ENCODE measurements around the gene ABCA2. TPM values are rescaled to one million over a fixed set of nuclear protein-coding genes. Genes with fewer than 3 reads are reported as not detected.

The ABCA2 gene
- total RNA-seq, 1 experiment from 2014 or later: 25.0 TPM

Other genes starting within 250 kb of the ABCA2 start
- gene TMEM141, start 236.9 kb downstream of the ABCA2 start, total RNA-seq (2014; rRNA removed; shearing (Covaris generic)): 24.0 and 27.6 TPM in 2 replicates
- 1.7 and 1.8 TPM in 2 replicates for gene CCDC183, start 231.9 kb downstream of the ABCA2 start, total RNA-seq (2014; rRNA removed; shearing (Covaris generic))
- 59.4 and 69.4 TPM in 2 replicates for gene RABL6, start 220.3 kb downstream of the ABCA2 start, total RNA-seq (2014; rRNA removed; shearing (Covaris generic))
- 2.6 and 2.7 TPM in 2 replicates for gene AJM1, start 185.8 kb downstream of the ABCA2 start, total RNA-seq (2014; rRNA removed; shearing (Covaris generic))
- gene PHPT1, start 178.8 kb downstream of the ABCA2 start, total RNA-seq (2014; rRNA removed; shearing (Covaris generic)): 132 and 134 TPM in 2 replicates
- 4.4 and 4.5 TPM in 2 replicates for gene MAMDC4, start 175.9 kb downstream of the ABCA2 start, total RNA-seq (2014; rRNA removed; shearing (Covaris generic))
- gene EDF1, start 161.9 kb downstream of the ABCA2 start, total RNA-seq (2014; rRNA removed; shearing (Covaris generic)): 309 and 321 TPM in 2 replicates
- 12.1 and 17.9 TPM in 2 replicates for gene TRAF2, start 141.7 kb downstream of the ABCA2 start, total RNA-seq (2014; rRNA removed; shearing (Covaris generic))
- gene FBXW5, start 83.5 kb downstream of the ABCA2 start, total RNA-seq (2014; rRNA removed; shearing (Covaris generic)): 93.0 and 112 TPM in 2 replicates
- 0.92 TPM in 1 of 2 replicates, not detected in the other for gene C8G, start 83.0 kb downstream of the ABCA2 start, total RNA-seq (2014; rRNA removed; shearing (Covaris generic))
- 1.2 and 1.5 TPM in 2 replicates for gene LCN12, start 76.0 kb downstream of the ABCA2 start, total RNA-seq (2014; rRNA removed; shearing (Covaris generic))
- gene PTGDS, start 50.7 kb downstream of the ABCA2 start, total RNA-seq (2014; rRNA removed; shearing (Covaris generic)): not detected in 2 replicates
- not detected in 2 replicates for gene LCNL1, start 45.2 kb downstream of the ABCA2 start, total RNA-seq (2014; rRNA removed; shearing (Covaris generic))
- gene PAXX, start 35.8 kb downstream of the ABCA2 start, total RNA-seq (2014; rRNA removed; shearing (Covaris generic)): 35.4 and 39.4 TPM in 2 replicates
- gene CLIC3, start 31.7 kb downstream of the ABCA2 start, total RNA-seq (2014; rRNA removed; shearing (Covaris generic)): 0.17 TPM in 1 of 2 replicates, not detected in the other
- not detected in 2 replicates for gene FUT7, start 3.9 kb upstream of the ABCA2 start, total RNA-seq (2014; rRNA removed; shearing (Covaris generic))
- gene NPDC1, start 17.9 kb upstream of the ABCA2 start, total RNA-seq (2014; rRNA removed; shearing (Covaris generic)): 30.3 and 35.5 TPM in 2 replicates
- not detected in 2 replicates for gene ENTPD2, start 25.8 kb upstream of the ABCA2 start, total RNA-seq (2014; rRNA removed; shearing (Covaris generic))
- gene SAPCD2, start 42.3 kb upstream of the ABCA2 start, total RNA-seq (2014; rRNA removed; shearing (Covaris generic)): 32.4 and 43.6 TPM in 2 replicates
- 3.6 and 4.0 TPM in 2 replicates for gene UAP1L1, start 49.3 kb upstream of the ABCA2 start, total RNA-seq (2014; rRNA removed; shearing (Covaris generic))
- 53.6 and 55.5 TPM in 2 replicates for gene MAN1B1, start 58.7 kb upstream of the ABCA2 start, total RNA-seq (2014; rRNA removed; shearing (Covaris generic))
- gene DPP7, start 86.5 kb upstream of the ABCA2 start, total RNA-seq (2014; rRNA removed; shearing (Covaris generic)): 111 and 116 TPM in 2 replicates
- not detected in 2 replicates for gene GRIN1, start 110.9 kb upstream of the ABCA2 start, total RNA-seq (2014; rRNA removed; shearing (Covaris generic))
- gene LRRC26, start 141.8 kb upstream of the ABCA2 start, total RNA-seq (2014; rRNA removed; shearing (Covaris generic)): not detected in 2 replicates
- gene TMEM210, start 143.8 kb upstream of the ABCA2 start, total RNA-seq (2014; rRNA removed; shearing (Covaris generic)): not detected in 2 replicates
- 11.0 and 16.1 TPM in 2 replicates for gene ANAPC2, start 160.3 kb upstream of the ABCA2 start, total RNA-seq (2014; rRNA removed; shearing (Covaris generic))
- gene SSNA1, start 160.4 kb upstream of the ABCA2 start, total RNA-seq (2014; rRNA removed; shearing (Covaris generic)): 59.3 and 66.1 TPM in 2 replicates
- gene TPRN, start 172.5 kb upstream of the ABCA2 start, total RNA-seq (2014; rRNA removed; shearing (Covaris generic)): 7.4 and 8.2 TPM in 2 replicates
- 38.8 and 39.8 TPM in 2 replicates for gene TMEM203, start 177.4 kb upstream of the ABCA2 start, total RNA-seq (2014; rRNA removed; shearing (Covaris generic))
- gene NDOR1, start 177.5 kb upstream of the ABCA2 start, total RNA-seq (2014; rRNA removed; shearing (Covaris generic)): 11.1 and 13.5 TPM in 2 replicates
- 0.37 and 0.40 TPM in 2 replicates for gene RNF208, start 194.0 kb upstream of the ABCA2 start, total RNA-seq (2014; rRNA removed; shearing (Covaris generic))
- gene CYSRT1, start 196.9 kb upstream of the ABCA2 start, total RNA-seq (2014; rRNA removed; shearing (Covaris generic)): 0.59 and 1.4 TPM in 2 replicates
- not detected in 2 replicates for gene RNF224, start 199.3 kb upstream of the ABCA2 start, total RNA-seq (2014; rRNA removed; shearing (Covaris generic))
- gene SLC34A3, start 202.7 kb upstream of the ABCA2 start, total RNA-seq (2014; rRNA removed; shearing (Covaris generic)): not detected in 2 replicates
- gene TUBB4B, start 213.1 kb upstream of the ABCA2 start, total RNA-seq (2014; rRNA removed; shearing (Covaris generic)): 167 and 171 TPM in 2 replicates
- gene STPG3, start 223.0 kb upstream of the ABCA2 start, total RNA-seq (2014; rRNA removed; shearing (Covaris generic)): not detected in 2 replicates
- 41.5 and 43.8 TPM in 2 replicates for gene NELFB, start 227.1 kb upstream of the ABCA2 start, total RNA-seq (2014; rRNA removed; shearing (Covaris generic))
- gene TOR4A, start 249.5 kb upstream of the ABCA2 start, total RNA-seq (2014; rRNA removed; shearing (Covaris generic)): 30.5 and 32.0 TPM in 2 replicates